HCEC 1CT (cell line): ENCODE data around the gene CAPRIN1.

Experiments
- DNase-seq: peaks from one replicate; pipeline ENCODE4 v3.0.0-alpha.2; 2017

Gene CAPRIN1, protein sequence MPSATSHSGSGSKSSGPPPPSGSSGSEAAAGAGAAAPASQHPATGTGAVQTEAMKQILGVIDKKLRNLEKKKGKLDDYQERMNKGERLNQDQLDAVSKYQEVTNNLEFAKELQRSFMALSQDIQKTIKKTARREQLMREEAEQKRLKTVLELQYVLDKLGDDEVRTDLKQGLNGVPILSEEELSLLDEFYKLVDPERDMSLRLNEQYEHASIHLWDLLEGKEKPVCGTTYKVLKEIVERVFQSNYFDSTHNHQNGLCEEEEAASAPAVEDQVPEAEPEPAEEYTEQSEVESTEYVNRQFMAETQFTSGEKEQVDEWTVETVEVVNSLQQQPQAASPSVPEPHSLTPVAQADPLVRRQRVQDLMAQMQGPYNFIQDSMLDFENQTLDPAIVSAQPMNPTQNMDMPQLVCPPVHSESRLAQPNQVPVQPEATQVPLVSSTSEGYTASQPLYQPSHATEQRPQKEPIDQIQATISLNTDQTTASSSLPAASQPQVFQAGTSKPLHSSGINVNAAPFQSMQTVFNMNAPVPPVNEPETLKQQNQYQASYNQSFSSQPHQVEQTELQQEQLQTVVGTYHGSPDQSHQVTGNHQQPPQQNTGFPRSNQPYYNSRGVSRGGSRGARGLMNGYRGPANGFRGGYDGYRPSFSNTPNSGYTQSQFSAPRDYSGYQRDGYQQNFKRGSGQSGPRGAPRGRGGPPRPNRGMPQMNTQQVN

GRCh38 chr11:34051349-34052035 is at the start of gene CAPRIN1:
Gene CAPRIN1, plus strand, starts transcription at chr11:34051731. Its CDS starts 690 bp downstream, at chr11:34052421.
- DNase-seq, result peak; percentile 91

DNA sequence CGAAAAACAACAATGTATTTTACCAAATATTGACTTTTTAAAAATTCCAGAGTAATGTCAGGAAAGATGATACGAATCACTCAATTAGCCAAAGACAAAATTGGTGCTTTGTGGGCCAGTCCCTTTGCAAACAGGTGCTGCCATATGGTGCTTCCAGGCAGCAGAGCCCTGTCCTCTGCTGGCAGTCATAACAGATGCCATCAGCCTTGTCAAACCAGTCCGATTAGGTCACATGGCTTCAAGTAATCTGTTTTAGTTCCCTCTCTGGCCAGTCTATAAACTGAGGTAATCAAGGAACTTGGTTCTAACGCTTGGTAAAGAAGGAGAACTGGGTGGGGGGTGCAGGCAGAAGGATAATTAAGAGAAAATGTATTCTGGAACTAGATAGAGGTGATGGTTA is 49.1 kb upstream of the CAPRIN1 start:
- DNase-seq, result no peak

DNA sequence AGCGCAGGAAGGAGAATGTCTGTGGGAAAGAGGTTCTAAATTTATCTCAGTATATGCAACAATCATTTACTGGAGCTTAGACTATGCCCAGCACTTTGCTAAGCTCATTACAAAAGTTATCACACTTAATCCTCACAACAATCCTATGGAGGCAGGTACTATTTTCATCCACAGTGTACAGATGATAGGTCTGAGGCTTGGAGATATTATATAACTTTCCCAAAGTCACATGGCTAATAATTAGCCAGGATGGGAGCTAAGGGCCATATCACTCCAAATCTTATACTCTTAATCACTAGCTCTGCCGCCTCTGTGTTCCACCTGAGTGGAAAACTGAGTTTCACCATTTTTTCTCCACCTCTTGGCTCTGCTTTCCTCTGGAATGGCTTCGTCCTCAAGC is 47.3 kb upstream of the CAPRIN1 start:
- DNase-seq, result no peak

DNA sequence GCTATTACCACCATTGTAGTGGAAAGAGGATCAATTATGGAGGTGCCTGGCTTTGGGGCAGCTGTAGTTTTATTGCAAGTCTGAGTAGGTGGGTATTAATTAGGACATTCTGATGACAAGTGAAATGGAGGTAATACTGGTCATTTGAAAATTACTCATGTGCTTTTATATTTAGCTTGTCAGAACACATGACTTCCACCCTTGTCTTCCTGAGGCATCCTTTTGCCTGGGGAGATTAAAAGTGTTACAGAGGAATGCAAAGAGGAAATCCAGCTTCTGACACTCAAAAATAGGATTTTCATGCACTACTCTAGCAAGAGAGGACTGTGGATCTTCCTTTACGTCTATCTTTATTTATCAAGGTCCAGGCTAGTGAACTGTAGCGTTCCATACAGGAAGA is 44.7 kb upstream of the CAPRIN1 start:
- DNase-seq, result no peak

- DNase-seq, result no peak
These were observed 38.8 kb upstream of the CAPRIN1 start for GRCh38 chr11:34012734-34013133.

- DNase-seq, result no peak
These were observed 37.5 kb upstream of the CAPRIN1 start for GRCh38 chr11:34013898-34014571.

DNA sequence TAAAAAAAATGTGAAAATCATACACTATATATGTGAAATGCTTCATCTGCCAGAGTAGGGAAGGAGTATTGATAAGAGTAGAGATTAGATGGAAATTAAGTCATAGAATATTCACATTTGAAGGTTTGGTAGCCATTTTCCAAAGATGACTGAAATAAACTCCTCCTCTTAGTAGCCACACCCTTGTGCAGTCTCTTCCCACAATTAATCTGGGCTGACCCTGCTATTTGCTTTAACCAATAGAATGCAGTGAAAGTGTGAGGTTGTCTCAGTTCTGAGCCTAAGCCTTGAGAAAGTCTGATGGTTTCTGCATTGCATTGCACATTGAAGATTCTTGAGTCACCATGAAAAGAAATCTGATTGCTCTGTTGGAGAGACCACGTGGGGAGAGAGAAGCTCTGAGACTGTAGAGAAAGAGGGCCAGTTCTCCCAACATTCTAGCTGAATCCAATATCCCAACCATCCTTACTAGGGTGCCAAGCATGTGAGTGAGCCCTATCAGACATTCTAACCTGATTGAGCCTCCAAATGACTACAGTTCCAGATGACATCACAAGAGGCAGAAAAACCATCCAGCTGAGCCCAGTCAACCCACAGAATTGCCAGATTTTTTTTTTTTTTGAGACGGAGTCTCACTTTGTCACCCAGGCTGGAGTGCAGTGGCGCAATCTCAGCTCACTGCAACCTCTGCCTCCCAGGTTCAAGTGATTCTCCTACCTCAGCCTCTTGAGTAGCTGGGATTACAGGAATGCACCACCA is 29.4 kb upstream of the CAPRIN1 start:
- no peak for DNase-seq

DNA sequence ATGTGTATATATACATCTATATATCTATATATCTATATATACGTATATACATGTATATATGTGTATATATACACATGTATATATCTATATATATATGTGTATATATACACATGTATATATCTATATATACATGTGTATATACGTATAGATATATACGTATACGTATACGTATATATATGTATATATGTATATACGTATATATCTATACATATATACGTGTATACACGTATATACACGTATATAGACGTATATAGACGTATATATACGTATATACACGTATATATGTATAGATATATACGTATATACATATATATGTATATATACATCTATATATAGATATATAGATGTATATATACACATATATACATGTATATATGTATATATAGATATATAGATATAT is 25.1 kb upstream of the CAPRIN1 start:
- DNase-seq, result no peak

- no peak for DNase-seq
These were observed 23.8 kb upstream of the CAPRIN1 start for GRCh38 chr11:34027516-34028408.

- no peak for DNase-seq
These were observed 23.1 kb upstream of the CAPRIN1 start for GRCh38 chr11:34028425-34028824.

GRCh38 chr11:34029176-34029575 is 22.4 kb upstream of the CAPRIN1 start:
- no peak for DNase-seq

GRCh38 chr11:34030382-34030781 is 21.1 kb upstream of the CAPRIN1 start:
- no peak for DNase-seq

- no peak for DNase-seq
These were observed 18.1 kb upstream of the CAPRIN1 start for GRCh38 chr11:34033399-34033798.

- DNase-seq, result no peak
These were observed 17.5 kb upstream of the CAPRIN1 start for GRCh38 chr11:34034053-34034452.

DNA sequence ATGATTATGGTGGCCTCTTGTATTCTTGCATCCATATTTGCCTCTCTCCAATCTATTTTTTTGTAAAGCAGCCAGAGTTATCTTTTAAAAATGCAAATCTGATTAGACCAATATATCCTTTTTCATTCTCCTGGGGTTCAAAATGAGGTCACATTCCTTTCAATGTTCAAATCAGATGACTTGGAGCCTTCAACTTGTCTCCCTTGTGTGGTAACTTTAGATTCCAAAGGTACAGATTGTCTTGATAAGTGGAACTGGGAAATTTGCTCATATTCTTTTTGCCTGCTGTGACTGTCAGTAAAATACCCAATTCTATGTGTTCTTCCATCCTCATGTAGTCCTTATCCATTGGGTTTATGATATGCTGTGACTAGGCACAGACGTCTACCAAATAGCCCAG is 15.1 kb upstream of the CAPRIN1 start:
- DNase-seq, result no peak

DNA sequence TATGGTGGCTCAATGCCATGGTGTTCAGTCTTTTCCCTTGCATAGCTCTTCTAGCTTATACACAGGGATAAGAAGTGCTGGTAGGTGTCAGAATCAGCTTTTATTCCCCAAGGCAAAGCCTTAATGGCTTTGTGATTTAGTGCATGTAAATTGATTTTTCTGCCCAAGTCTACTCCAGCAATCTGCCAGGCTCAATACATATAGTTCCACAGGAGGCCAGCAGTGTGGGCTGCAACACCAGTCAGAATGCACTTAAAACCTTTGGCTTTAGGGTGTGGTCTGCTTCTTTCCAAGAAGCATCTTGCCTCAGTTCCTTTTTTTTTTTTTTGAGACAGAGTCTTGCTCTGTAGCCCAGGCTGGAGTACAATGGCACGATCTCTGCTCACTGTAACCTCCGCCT is 14.5 kb upstream of the CAPRIN1 start:
- DNase-seq, result no peak

- DNase-seq, result no peak
These were observed 11.0 kb upstream of the CAPRIN1 start for GRCh38 chr11:34040571-34040970.

GRCh38 chr11:34044664-34045485 is 6.7 kb upstream of the CAPRIN1 start:
- peak; percentile 79 for DNase-seq

DNA sequence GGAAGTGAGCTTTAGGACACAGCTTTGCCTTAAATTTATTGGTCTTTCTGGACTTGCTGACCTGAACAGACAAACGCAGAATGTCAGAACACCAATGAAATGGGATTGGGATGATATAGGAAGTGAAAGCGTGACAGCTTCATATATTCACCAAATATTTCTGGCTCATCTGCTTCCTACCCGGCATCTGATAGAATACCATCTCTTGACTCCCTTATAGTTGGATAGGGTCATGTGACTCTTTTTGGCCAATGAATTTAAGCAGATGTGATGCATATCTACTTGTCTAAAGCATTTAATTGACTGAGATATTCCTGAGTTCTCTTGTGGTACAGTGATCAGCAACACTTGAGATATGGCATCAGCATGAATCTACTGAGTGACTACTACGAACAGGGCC is 2.5 kb upstream of the CAPRIN1 start:
- DNase-seq, result no peak

GRCh38 chr11:34050581-34051348 is 766 bp upstream of the CAPRIN1 start:
- DNase-seq, result no peak
